Retina (tissue), 1 donor: ENCODE data around the gene KLRC4.
"Not testable (repeated sequence)": the region's sequence is repeated elsewhere in the genome, so short reads cannot be mapped to it uniquely, and the experiment has no call there.

Experiments used
- DNase-seq: peaks from one replicate; pipeline ENCODE4 v3.0.0-alpha.2; 2016

KLRC4 gene

GRCh38 chr12:10409392-10409791 is at the start of gene KLRC4:
TSS of gene KLRC4 (minus strand) at chr12:10409757. CDS start at chr12:10409575, 182 bp downstream.
- DNase-seq: no peak

DNA sequence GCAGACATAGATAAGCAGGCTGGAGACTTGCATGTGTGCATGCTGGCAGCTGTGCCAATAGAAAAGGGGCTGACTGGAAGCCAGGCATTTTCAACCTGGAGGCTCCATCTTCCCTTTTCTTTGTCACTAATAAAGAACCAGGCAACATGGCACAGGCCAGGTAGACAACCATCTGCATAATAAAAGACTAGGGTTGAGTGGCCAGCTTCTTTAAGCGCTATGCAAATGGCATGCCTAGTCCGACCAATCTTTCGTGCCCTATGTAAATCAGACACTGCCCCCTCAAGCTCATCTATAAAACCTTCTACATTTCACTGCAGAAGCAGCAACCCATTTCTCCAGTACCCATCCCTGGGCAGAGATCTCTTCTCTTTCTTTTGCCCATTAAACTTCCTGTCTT is 48.2 kb upstream of the KLRC4 start:
- no peak for DNase-seq

- DNase-seq: no peak
Observed at GRCh38 chr12:10456856-10457255, 47.3 kb upstream of the KLRC4 start.

- DNase-seq: no peak
Observed at GRCh38 chr12:10455766-10456165, 46.2 kb upstream of the KLRC4 start.

DNA sequence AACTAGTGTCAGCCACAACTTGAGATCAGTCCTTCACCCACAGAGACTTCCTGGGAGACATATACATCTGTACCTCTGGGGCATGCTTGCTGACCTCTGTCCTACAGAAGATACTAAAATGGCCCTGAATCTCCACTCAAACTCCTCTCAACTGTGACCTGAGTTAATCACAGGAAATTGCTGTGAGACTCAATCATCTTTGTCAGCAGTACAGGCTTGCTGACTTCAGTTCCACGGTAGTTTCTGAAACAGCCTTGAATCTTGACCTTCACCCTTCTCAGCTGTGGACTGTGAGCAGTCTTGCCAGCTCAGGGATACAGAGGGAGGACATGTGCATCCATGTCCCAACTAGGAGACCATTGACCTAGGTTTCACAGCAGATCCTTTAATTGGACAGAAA is 45.0 kb upstream of the KLRC4 start:
- no peak for DNase-seq

DNA sequence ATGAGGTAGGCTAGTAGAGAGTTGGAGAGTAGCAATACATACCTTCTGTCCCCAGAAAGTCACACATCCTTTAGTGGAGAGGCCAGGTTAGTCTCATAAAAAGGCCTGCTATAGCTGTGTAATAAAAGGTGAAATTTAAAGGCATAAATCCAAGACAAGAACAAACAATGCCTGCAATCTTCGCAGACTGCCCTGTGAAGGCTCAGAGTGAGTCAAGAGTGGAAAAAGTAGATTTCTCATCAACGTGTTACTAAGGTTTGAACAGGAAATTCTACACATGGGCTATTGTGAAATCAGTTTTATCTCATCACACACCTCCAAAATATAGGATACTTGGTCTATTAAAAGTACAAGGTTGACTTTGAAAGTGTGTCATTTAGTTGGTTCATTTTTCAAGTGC is 43.6 kb upstream of the KLRC4 start, which contains the start of gene KLRC1:
TSS of gene KLRC1 (minus strand) at position 222 of the 400 bp plus-strand sequence. CDS start 2,221 bp downstream, outside the sequence.
- DNase-seq: no peak

DNA sequence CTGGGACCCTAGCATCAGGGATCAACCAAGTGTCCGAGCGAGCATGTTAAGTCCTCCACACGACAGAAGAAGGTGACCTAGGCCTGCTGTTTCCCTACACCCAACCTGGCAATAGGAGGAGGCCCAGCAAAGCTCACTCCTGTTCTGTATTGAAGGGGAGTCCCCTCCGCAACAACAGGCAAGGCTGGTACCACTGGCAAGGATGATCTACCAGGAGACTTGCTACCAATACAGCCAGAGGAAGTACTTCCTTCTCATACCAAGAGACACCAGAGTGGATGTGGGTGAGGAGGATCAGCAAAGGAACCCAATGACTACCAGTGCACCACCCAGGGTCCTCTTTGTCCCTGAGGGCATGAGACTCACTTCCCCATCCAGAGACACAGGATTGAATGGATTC is 38.7 kb upstream of the KLRC4 start:
- DNase-seq: no peak

GRCh38 chr12:10446052-10446451 is 36.5 kb upstream of the KLRC4 start:
- DNase-seq: not testable (repeated sequence)

- not testable (repeated sequence) for DNase-seq
Observed at GRCh38 chr12:10441144-10441543, 31.6 kb upstream of the KLRC4 start.

GRCh38 chr12:10439608-10440274 is 30.2 kb upstream of the KLRC4 start:
- not testable (repeated sequence) for DNase-seq

DNA sequence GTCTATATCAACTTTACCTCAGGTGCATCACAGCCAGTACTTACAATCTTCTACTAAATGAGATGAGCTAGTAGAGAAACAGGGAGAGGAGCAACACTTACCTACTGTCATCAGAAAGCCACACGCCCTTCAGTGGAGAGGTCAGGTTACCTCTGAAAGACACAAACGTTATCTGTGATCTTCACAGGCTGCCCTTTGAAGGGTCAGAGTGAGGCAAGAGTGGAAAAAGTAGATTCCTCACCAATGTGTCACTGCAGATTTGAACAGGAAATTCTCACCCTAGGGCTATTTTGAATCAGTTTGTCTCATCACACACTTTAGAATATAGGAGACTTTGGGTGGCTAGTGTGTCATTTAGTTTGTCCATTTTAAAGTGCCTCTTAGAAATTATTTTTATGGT is 28.0 kb upstream of the KLRC4 start:
- not testable (repeated sequence) for DNase-seq

GRCh38 chr12:10435816-10436215 is 26.3 kb upstream of the KLRC4 start, which contains the start of gene KLRC2:
TSS of gene KLRC2 (minus strand) at chr12:10436010. CDS start at chr12:10435986, 24 bp downstream.
- not testable (repeated sequence) for DNase-seq

DNA sequence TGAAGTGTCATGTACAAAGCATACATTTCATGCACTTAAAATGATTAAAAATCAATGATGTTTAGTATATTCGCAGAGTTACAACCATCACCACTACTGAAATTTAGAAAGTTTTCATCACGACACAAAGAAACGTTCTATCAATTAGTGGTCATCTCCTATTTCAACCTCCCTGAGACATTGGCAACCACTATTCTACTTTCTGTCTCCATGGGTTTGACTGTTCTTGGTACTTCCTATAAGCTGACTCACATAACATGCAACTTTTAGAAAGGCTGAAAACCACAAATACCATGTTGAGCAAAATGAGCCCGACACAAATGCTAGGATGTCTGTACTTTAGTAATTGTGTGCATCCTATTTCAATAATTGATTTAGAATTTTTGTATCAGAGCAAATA is 21.1 kb upstream of the KLRC4 start:
- DNase-seq: not testable (repeated sequence)

DNA sequence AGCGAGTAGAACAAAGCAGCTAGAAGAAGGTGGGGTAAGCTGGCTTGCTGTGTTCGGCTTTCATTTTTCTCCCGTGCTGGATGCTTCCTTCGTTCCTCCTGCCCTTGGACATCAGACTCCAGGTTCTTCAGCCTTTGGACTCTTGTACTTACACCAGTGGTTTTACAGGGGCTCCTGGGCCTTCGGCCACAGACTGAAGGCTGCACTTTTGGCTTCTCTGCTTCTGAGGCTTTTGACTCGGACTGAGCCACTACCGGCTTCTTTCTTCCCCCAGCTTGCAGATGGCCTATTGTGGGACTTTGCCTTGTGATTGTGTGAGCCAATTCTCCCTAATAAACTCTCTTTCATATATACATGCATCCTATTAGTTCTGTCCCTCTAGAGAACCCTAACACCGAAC is 16.4 kb upstream of the KLRC4 start:
- DNase-seq: not testable (repeated sequence)

- DNase-seq: not testable (repeated sequence)
Observed at GRCh38 chr12:10424260-10424899, 14.8 kb upstream of the KLRC4 start.

DNA sequence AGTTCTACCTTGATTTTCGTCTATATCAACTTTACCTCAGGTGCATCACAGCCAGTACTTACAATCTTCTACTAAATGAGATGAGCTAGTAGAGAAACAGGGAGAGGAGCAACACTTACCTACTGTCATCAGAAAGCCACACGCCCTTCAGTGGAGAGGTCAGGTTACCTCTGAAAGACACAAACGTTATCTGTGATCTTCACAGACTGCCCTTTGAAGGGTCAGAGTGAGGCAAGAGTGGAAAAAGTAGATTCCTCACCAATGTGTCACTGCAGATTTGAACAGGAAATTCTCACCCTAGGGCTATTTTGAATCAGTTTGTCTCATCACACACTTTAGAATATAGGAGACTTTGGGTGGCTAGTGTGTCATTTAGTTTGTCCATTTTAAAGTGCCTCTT is 12.6 kb upstream of the KLRC4 start:
- DNase-seq: not testable (repeated sequence)

- not testable (repeated sequence) for DNase-seq
Observed at GRCh38 chr12:10420334-10420733, 10.8 kb upstream of the KLRC4 start, which contains the start of gene KLRC3. TSS of gene KLRC3 (minus strand) at chr12:10420595. CDS start at chr12:10420550, 45 bp downstream.

- DNase-seq: no peak
Observed at GRCh38 chr12:10408842-10409241, 715 bp downstream of the KLRC4 start.

DNA sequence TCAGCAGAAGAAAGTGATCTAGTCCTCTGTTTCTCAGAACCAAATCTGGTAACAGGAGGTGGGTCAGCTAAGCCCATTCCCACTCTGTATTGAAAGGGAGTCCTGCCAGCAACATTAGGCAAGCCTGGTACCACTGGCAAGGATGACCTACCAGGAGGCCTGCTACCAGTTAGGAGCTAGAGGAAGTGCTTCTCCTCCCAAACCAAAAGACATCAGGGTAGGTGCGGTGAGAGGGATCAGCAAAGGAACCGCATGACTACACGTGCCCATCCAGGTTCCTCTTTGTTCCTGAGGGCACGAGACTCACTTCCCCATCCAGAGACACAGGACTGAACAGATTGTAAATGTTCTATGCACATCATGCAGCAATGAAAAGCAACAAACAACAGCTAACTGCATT is 2.8 kb downstream of the KLRC4 start:
- no peak for DNase-seq

- no peak for DNase-seq
Observed at GRCh38 chr12:10405294-10405693, 4.3 kb downstream of the KLRC4 start.

GRCh38 chr12:10404798-10405197 is 4.8 kb downstream of the KLRC4 start:
- no peak for DNase-seq

- no peak for DNase-seq
Observed at GRCh38 chr12:10400829-10401228, 8.7 kb downstream of the KLRC4 start.

DNA sequence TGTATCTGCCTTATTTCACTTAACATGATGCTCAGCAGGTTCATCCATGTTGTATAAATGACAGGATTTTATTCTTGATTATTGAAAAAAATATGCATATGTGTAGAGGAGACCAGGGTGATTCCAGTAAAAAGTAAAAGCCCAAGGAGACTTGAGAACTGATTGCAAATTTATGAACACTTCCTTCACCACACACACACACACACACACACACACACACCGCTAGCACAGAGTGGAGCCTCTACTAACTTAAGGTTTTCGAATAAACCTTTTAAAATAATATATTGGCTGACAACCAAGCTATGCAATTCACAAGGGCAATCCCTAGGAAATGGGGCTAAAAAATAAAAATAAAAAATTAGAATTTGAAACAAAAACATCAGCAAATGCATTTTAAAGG is 11.4 kb downstream of the KLRC4 start:
- DNase-seq: no peak

- no peak for DNase-seq
Observed at GRCh38 chr12:10397296-10397695, 12.3 kb downstream of the KLRC4 start.
